ENCODE measurements around the gene NRTN.
"Not testable (repeated sequence)": the region's sequence is repeated elsewhere in the genome, so short reads cannot be mapped to it uniquely, and the experiment has no call there.

The NRTN gene

GRCh38 chr19:5844456-5845433 is 39.9 kb downstream of the NRTN start:
- Histone ChIP-seq H3K4me3 (replicated peaks; ENCODE audit: insufficient read depth, low read length) (no peak overlapping the region), H3K27ac (replicated peaks) (no peak overlapping the region), H3K27me3 (ENCODE audit: insufficient read depth, poor library complexity, severe bottlenecking) (no peaks in the 10 kb centered on the region)
- TF ChIP-seq REST (IDR thresholded peaks at IDR 0.05; ENCODE audit: insufficient replicate concordance, low read depth), result no peak
- no peak for TF ChIP-seq CTCF (IDR thresholded peaks at IDR 0.05; ENCODE audit: insufficient read depth, low read length)
- no peak for TF ChIP-seq POLR2AphosphoS5 (IDR thresholded peaks at IDR 0.05; ENCODE audit: low read depth)
- no peak for TF ChIP-seq GABPA (IDR thresholded peaks at IDR 0.05; ENCODE audit: low read depth)
- TF ChIP-seq SPI1 (IDR thresholded peaks at IDR 0.05; ENCODE audit: borderline replicate concordance, low read depth), result no peak
- no peak for DNase-seq (ENCODE audit: low read depth in 1 of 2, low spot score in 1 of 2)

GRCh38 chr19:5847846-5848245 is 43.0 kb downstream of the NRTN start:
- not testable (repeated sequence) for H3K4me3 ChIP-seq (replicated peaks; ENCODE audit: insufficient read depth, low read length); H3K27ac ChIP-seq (replicated peaks); DNase-seq (ENCODE audit: low read depth in 1 of 2, low spot score in 1 of 2)

GRCh38 chr19:5848621-5849020 is 43.8 kb downstream of the NRTN start:
- H3K27me3 ChIP-seq (ENCODE audit: insufficient read depth, poor library complexity, severe bottlenecking); H3K4me3 ChIP-seq (replicated peaks; ENCODE audit: insufficient read depth, low read length); H3K27ac ChIP-seq (replicated peaks); DNase-seq (ENCODE audit: low read depth in 1 of 2, low spot score in 1 of 2): not testable (repeated sequence)

More at GRCh38 chr19:5847846-5848245, 43.0 kb downstream of the NRTN start:
- H3K27me3 ChIP-seq (ENCODE audit: insufficient read depth, poor library complexity, severe bottlenecking), result not testable (repeated sequence)

GRCh38 chr19:5850189-5850588 is 45.3 kb downstream of the NRTN start:
- TF ChIP-seq GABPA (IDR thresholded peaks at IDR 0.05; ENCODE audit: low read depth) (no peak), SPI1 (IDR thresholded peaks at IDR 0.05; ENCODE audit: borderline replicate concordance, low read depth) (no peak), CTCF (IDR thresholded peaks at IDR 0.05; ENCODE audit: insufficient read depth, low read length) (no peak), REST (IDR thresholded peaks at IDR 0.05; ENCODE audit: insufficient replicate concordance, low read depth) (no peak), POLR2AphosphoS5 (IDR thresholded peaks at IDR 0.05; ENCODE audit: low read depth) (no peak)
- Histone ChIP-seq H3K4me3 (replicated peaks; ENCODE audit: insufficient read depth, low read length) (no peak overlapping the region), H3K27ac (replicated peaks) (no peak overlapping the region), H3K27me3 (ENCODE audit: insufficient read depth, poor library complexity, severe bottlenecking) (no peaks in the 10 kb centered on the region)
- DNase-seq (ENCODE audit: low read depth in 1 of 2, low spot score in 1 of 2), result no peak
